Calu3 (cell line): ENCODE measurements around the gene CYTIP. TPM values are rescaled to one million over a fixed set of nuclear protein-coding genes. Genes with fewer than 3 reads are reported as not detected.

Source experiments
- BruUV-seq: library from RNA; stranded (reverse); fragments of 400-500 nt; replicated peaks from 2 replicates; lab custom pipeline; 2021; lab: Mats Ljungman, UMichigan
- CTCF ChIA-PET: fragments of 300-600 bp; sonication (Branson Sonifier 250); formaldehyde crosslinking; loops from one replicate; lab custom pipeline; 2022; ENCODE audit warnings: antibody characterized with exemption; lab: Charles Lee
- DNase-seq: peaks from one replicate; pipeline ENCODE4 v3.0.0; 2022
- H3K27ac Mint-ChIP-seq: one replicate; pipeline ENCODE4 v1.8.0; 2022; ENCODE audit warnings: mixed read lengths; ENCODE audit not compliant: unreplicated experiment
- H3K27me3 Mint-ChIP-seq: one replicate; pipeline ENCODE4 v1.8.0; 2022; ENCODE audit warnings: mixed read lengths; ENCODE audit not compliant: unreplicated experiment
- H3K36me3 Mint-ChIP-seq: one replicate; pipeline ENCODE4 v1.8.0; 2022; ENCODE audit warnings: mild to moderate bottlenecking, moderate library complexity, mixed read lengths; ENCODE audit not compliant: insufficient read depth, unreplicated experiment
- H3K4me1 Mint-ChIP-seq: one replicate; pipeline ENCODE4 v1.8.0; 2022; ENCODE audit warnings: mild to moderate bottlenecking, low read depth, mixed read lengths; ENCODE audit not compliant: unreplicated experiment
- H3K4me3 Mint-ChIP-seq: one replicate; pipeline ENCODE4 v1.8.0; 2022; ENCODE audit warnings: mild to moderate bottlenecking, low read depth, moderate library complexity, mixed read lengths; ENCODE audit not compliant: unreplicated experiment
- H3K9me3 Mint-ChIP-seq: one replicate; pipeline ENCODE4 v1.8.0; 2022; ENCODE audit warnings: low read depth, mixed read lengths; ENCODE audit not compliant: unreplicated experiment
- CTCF ChIP-seq: fragments of 200-600 bp; IDR thresholded peaks from one replicate; pipeline ENCODE4 v1.8.0; 2022; ENCODE audit warnings: antibody characterized with exemption; ENCODE audit not compliant: unreplicated experiment
- intact Hi-C: fragments of 100-400 bp; cut with micrococcal nuclease; formaldehyde crosslinking; loops from one replicate; pipeline ENCODE4 v1.10.0; 2022; ENCODE audit not compliant: unreplicated experiment
- total RNA-seq: library from RNA; stranded (reverse); gene quantifications from 2 replicates; pipeline ENCODE4 v1.2.3, GENCODE V29; 2022

Gene CYTIP
- total RNA-seq, 1 experiment from 2014 or later = not detected

GRCh38 chr2:157367704-157368103 lies 76.2 kb downstream of the CYTIP start:
- no peak for DNase-seq
- intact Hi-C loops = no loop called here
- BruUV-seq = no TSS peak
- H3K36me3 Mint-ChIP-seq = no peaks in the 10 kb centered on the region
- no peaks in the 10 kb centered on the region for H3K9me3 Mint-ChIP-seq
- TF ChIP-seq CTCF = no peak
- no peaks in the 10 kb centered on the region for H3K4me1 Mint-ChIP-seq
- no peak overlapping the region for H3K27ac Mint-ChIP-seq
- H3K4me3 Mint-ChIP-seq = no peak overlapping the region
- CTCF ChIA-PET = no interaction called here
- H3K27me3 Mint-ChIP-seq = no peaks in the 10 kb centered on the region

Other genes with a start within 250 kb of the CYTIP start
- gene GALNT5, start 186.4 kb downstream of the CYTIP start, total RNA-seq = 51.7 and 95.4 TPM in 2 replicates
- gene ERMN, start 118.3 kb downstream of the CYTIP start, total RNA-seq = not detected in 2 replicates
- 0.86 and 0.99 TPM in 2 replicates for gene ACVR1C, start 184.8 kb upstream of the CYTIP start, total RNA-seq